Astrocyte of the cerebellum (primary cell): ENCODE measurements around the gene MID1.

Source experiments
- DNase-seq: peaks from one replicate; pipeline ENCODE4 v3.0.0-alpha.2; 2011; ENCODE audit warnings: low read depth
- H3K4me3 ChIP-seq: 2 replicates; pipeline ENCODE4 v1.5.1; 2011; ENCODE audit warnings: mild to moderate bottlenecking, low read depth, low read length, moderate library complexity
- CTCF ChIP-seq: IDR thresholded peaks from 2 replicates; pipeline ENCODE4 v1.5.1; 2012; ENCODE audit warnings: low read length, low read depth, moderate library complexity, mild to moderate bottlenecking; ENCODE audit errors: missing control alignments
- in situ Hi-C: cut with HindIII; loops from 2 replicates; pipeline ENCODE4 v1.10.0; 2017; ENCODE audit warnings: low sequenced_read_pairs

Gene MID1

GRCh38 chrX:10502961-10503360, 117.4 kb downstream of the MID1 start:
- DNase-seq, result no peak

GRCh38 chrX:10501611-10502010, 118.8 kb downstream of the MID1 start:
- TF ChIP-seq CTCF, result no peak
- DNase-seq, result no peak
- in situ Hi-C loops, result no loop called here
- no peak overlapping the region for H3K4me3 ChIP-seq

More at GRCh38 chrX:10502961-10503360, 117.4 kb downstream of the MID1 start:
- in situ Hi-C loops, result no loop called here
- no peak for TF ChIP-seq CTCF
- H3K4me3 ChIP-seq, result no peak overlapping the region

GRCh38 chrX:10496345-10496965, 123.9 kb downstream of the MID1 start:
- in situ Hi-C loops, result no loop called here
- H3K4me3 ChIP-seq, result no peak overlapping the region
- TF ChIP-seq CTCF, result no peak
- DNase-seq, result peak; percentile 84

- no peak overlapping the region for H3K4me3 ChIP-seq
- TF ChIP-seq CTCF, result no peak
- in situ Hi-C loops, result no loop called here
- DNase-seq, result no peak
These were observed 124.7 kb downstream of the MID1 start for GRCh38 chrX:10495677-10496076.

- no peak overlapping the region for H3K4me3 ChIP-seq
- in situ Hi-C loops, result no loop called here
- no peak for TF ChIP-seq CTCF
- DNase-seq, result no peak
These were observed 128.1 kb downstream of the MID1 start for GRCh38 chrX:10492250-10492649.

- H3K4me3 ChIP-seq, result no peak overlapping the region
- no peak for TF ChIP-seq CTCF
- in situ Hi-C loops, result no loop called here
- DNase-seq, result no peak
These were observed 134.0 kb downstream of the MID1 start for GRCh38 chrX:10486373-10486772.
